ENCODE measurements around the gene TECPR2.
A peak's percentile ranks its signal among the peaks of the same experiment; 100 is the strongest.

Gene TECPR2

DNA sequence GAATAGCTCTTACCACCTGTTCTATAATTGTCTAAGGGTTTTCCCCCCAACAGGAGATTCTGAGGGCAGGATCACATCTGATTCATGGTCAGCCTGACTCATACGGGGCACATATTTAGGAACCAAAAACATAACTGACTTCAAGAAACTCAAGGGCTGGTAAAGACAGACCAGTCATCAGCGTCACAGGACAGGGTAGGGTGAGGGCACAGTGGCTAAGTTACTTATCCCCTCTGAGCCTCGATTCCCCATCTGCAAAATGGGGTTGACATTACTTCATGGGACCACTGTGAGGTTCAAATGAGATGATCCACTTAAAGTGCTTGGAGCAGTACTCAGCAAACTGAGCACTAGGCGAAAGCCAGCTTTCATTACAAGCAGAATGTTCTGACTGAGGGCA lies 657 bp upstream of the TECPR2 start:
- Histone ChIP-seq H3K4me3 (peak overlapping the region; percentile 75 to 99 (median 94)), H3K27ac (peak overlapping the region in 20 of 21 experiments; percentile 68 to 99 (median 92))

DNA sequence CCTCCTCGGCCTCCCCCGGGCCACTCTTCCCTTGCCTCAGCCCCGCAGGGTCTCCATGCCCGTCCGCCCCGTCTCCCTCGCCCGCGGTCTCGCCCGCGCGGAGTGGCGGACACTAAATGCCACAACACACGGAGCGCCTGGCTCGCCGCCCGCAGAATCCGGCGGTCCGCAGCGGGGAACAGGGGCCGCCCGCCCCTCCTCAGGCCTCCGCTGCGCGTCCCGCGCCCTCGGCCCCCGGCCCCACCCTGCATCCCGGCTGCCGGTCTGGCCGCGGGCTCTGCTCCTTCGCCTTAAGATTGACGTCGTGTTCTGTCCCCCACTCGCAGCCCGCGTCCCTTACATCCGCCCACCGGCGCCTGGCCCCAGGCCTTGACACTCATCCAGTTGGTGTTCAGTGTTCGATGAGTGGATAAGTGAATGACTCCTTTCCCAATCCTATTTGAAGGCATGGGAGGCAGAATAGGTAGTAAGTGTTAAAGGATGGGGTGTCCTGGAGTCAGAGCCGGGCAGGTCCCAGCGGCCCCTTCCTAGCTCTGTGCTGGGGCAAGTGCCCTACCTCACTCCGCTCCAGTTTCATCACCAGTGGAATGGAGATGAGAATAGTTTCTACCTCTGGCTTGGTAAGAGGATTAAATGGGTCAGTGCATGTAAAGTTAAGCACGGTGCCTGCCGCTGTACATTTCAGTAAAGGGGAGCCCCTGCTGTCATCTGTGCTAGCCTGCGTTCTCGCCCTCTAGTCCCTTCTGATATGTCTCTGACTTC lies 622 bp downstream of the TECPR2 start:
- H3K27ac ChIP-seq: peak overlapping the region; percentile 73 to 99 (median 91)
- peak overlapping the region; percentile 75 to 99 (median 94) for H3K4me3 ChIP-seq

DNA sequence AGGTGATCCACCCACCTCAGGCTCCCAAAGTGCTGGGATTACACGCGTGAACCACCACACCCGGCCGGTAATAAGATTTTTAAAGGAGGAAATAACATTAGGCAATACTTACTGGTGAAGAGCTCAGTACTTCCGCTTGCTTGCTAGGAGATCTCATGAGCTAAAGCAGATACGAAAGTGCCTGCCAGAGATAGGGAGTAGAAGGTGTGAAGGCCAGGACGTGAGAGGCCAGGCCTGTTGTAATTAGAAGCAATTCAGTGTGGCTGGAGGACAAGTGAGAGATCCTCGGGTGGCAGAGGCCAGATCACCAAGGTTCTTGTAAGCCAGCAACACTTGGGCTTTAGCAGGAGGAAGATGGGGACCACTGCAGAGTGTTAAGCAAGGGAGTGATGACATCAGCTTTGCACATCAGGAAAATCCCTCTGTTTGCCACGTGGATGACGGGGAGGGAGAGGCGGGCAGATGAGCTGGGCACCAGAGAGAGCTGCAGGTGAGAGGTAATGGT lies 7.6 kb downstream of the TECPR2 start:
- no peak overlapping the region for H3K4me3 ChIP-seq
- H3K27ac ChIP-seq: peak overlapping the region in 3 of 21 experiments; percentile 18 to 31 (median 28)

DNA sequence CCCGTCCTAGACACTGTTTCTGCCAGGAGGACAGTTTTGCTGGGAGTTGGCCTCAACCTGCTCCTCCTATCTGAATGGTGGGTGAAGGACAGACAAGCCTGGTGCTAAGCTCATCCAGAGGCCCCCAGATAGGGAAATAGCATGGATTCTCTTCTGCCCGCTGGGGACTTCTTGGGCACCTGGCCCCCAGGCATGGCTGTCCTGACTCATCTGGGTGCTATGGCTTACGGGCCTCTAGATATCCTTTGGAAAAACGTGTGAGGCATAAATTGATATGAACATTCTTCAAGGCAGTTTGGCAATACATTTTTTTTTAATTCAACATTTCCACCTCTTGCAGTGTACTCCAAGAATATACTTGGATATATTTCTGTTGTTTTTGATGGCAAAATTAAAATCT lies 8.6 kb downstream of the TECPR2 start:
- H3K4me3 ChIP-seq: no peak overlapping the region
- H3K27ac ChIP-seq: peak overlapping the region in 2 of 21 experiments; percentile 22 to 25

DNA sequence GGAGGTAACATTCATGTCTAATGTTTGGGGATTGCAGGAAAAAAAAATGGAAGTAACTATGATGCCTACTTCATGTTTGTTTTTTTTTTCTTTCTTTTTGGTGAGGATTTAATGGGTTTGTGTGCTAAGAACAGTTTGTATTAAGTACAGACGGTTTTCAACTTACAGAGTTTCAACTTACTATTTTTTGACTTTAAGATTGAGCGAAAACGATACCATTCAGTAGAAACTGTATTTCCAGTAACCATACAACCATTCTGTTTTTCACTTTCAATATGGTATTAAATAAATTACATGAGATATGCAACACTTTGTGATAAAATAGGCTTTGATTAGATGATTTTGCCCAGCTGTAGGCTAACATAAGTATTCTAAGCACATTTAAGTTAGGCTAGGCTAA lies 10.4 kb downstream of the TECPR2 start:
- no peak overlapping the region for H3K27ac ChIP-seq
- no peak overlapping the region for H3K4me3 ChIP-seq

DNA sequence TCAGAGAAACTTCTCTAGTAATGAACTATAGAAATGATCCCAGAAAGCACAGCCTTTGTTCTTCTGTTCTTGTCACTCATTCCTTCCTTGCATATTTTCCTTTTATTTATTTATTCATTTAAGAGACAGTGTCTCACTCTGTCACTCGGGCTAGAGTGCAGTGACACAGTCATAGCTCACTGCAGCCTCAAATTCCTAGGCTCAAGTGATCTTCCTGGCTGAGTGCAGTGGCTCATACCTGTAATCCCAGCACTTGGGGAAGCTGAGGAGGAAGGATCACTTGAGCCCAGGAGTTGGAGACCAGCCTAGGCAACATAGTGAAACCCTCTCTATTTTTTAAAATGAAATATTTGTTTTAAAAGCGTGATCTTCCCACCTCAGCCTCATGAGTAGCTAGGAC lies 11.5 kb downstream of the TECPR2 start:
- no peak overlapping the region for H3K27ac ChIP-seq

DNA sequence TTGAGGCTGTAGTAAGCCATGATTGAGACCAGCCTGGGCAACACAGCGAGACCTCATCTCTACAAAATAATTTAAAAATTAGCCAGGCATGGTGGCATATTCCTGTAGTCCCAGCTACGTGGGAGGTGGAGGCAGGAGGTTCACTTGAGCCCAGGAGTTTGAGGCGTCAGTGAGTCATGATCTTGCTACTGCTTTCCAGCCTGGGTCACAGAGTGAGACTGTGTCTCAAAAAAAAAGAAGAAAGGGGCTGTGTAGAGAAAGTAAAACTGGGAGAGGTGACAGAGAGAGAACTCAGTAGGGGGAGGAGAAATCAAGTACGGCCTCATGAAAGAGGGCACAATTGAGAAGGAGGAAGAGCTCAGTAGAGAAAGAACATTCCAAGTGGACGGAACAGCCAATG lies 12.4 kb downstream of the TECPR2 start:
- H3K4me3 ChIP-seq: no peak overlapping the region
- H3K27ac ChIP-seq: no peak overlapping the region

More for the DNA sequence above, 11.5 kb downstream of the TECPR2 start:
- H3K4me3 ChIP-seq: no peak overlapping the region

DNA sequence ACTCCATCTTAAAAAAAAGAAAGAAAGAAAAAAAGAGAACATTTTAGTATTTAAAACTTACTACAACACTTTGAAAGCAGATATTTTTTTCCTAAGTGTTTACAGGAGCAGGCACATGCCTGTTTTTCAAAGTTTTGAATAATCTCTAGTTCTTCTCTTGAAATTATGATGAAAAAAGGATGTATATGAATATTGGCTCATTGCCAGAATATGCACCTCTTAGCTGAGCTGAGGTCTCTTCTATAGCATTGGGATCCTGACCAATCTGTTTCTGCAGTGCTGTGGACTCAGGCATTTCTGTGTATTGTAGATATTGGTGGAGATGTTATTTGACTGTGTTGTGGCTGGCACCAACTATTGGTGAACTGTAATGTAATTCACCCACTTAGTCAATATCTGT lies 15.0 kb downstream of the TECPR2 start:
- Histone ChIP-seq H3K27ac (no peak overlapping the region), H3K4me3 (no peak overlapping the region)

DNA sequence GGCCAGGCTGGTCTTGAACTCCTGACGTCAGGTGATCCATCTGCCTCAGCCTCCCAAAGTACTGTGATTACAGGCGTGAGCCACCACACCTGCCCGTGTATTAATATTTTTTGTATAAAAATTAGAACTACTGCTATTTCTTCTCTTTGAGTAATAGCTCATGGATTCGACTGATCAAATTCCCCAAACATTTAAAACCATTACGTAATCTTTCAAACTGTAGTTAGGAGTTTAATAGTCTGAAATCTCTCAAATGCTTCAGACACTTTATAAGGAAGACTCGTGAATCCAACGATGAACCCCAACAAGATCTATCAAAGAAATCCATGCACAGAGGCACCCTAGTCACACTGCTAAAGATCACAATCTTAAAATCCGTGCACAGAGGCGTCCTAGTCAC lies 16.1 kb downstream of the TECPR2 start:
- no peak overlapping the region for H3K4me3 ChIP-seq
- no peak overlapping the region for H3K27ac ChIP-seq

DNA sequence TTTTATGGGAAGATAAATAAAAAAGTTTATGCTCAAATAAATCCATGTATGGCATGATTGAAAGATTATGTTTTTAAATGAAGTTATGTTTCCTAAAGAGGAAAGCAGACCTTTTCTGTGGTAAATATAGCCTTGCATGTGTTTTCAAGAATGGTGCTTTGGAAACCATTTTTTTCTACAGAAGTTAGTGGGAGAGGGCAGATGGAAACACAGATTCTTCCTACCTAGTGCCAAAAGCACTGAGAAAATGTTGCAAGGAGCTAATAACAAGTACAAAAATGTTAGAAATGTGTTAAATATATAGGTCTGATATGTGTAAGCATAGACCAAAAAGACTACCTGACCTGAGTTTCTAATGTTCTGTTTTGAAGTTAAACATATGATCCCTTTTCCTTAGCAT lies 24.3 kb downstream of the TECPR2 start:
- Histone ChIP-seq H3K27ac (no peak overlapping the region), H3K4me3 (no peak overlapping the region)

DNA sequence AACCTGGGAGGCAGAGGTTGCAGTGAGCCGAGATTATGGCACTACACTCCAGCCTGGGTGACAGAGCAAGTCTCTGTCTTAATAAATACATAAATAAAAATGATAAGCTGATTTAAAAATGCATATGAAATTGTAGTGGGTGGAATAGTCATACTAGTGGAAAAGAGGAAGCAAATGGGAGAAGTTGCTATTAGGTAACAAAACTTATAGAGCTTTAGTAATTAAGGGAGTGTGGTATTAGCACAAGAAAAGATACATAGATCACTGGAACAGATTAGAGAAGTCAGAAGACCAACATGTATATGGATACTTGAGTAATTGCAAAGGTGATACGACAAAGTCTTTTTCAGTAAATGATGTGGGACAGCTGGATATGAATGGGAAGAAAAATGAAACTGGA lies 26.5 kb downstream of the TECPR2 start:
- no peak overlapping the region for H3K4me3 ChIP-seq
- peak overlapping the region in 5 of 21 experiments; percentile 20 to 57 (median 38) for H3K27ac ChIP-seq

DNA sequence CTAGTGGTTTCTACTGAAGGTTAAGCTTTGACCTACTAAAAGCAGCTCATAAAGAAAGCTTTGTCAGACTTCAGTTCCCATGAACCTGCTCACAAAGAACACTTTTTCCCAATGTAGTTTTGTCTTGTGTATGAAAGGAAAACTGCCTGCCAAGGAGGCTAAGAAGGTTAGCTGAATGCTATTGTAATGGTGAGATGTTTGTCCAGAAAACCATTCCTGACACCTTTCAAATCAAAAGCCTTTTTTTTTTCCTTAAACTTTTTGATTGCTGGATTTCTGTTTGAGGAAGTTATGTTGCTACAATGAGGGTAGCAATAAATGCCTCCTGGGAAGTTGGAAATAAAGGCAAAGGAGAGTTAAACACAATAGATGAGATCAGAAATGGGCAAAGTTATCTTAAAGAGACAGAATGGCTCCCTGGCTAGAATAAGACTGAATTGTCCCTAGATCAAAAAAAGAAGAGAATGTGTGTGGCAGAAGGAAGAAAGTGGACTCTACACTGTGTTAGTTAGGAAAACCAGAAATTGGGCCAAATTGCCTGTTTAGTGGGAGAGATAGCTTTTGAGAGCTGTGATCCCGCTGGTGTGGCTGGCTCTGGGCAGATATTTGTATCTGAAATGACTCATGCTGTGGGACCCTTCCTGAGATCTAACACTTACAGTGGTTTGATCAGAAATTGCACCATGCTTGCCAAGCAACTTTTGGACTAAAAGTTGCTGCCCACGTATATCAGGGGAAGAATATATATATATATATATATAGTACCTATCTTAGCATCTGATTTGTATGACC lies 27.5 kb downstream of the TECPR2 start:
- Histone ChIP-seq H3K4me3 (no peak overlapping the region), H3K27ac (peak overlapping the region in 4 of 21 experiments; percentile 5 to 57 (median 34))

DNA sequence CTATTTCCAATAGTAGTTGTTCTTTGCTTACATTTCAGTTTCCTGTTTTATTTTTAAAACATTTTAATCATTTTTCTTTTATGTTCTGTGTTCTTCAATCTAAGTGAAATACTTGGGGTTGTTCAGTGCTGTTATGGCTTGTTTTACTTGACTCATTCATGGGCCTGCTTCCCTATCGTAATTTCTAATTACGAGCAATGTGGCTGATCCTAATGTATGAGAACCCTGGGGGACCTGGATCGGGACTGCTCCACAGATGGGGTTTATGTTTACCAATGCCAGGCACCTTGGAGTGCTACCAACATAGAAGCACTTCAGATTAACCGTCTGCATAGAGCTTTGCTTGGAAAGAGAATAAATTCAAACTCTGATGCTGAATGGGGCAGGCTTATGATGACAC lies 29.8 kb downstream of the TECPR2 start:
- H3K27ac ChIP-seq: no peak overlapping the region

DNA sequence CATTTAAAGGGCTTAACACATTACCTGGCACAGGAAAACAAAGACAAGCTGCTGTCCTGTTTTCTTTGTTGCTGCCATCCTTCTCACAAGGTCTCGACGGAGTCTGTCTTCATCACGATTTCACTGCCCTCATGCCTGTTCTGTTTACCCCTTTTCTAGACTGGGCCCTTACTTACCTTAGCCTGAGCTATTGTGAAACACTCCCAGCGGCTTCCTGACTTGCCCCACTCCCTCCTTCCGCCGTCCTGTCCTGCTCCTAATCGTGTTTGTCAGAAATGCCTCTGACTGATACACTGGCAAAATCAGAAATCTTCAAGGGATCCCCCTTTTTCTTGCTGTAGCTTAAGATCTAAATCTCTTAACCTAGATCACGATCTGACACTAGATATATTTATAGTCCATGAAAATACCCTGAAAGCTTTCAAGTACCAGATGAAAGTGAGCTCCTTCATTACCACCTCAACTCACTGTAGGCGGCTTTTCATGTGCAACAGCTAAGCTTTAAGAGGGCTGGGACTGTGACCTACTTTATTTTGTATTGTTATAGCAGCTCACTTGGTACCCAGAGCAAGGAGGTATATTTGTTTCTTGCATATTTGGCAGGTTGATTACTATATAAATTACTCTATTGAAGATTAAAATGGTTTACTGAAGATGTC lies 32.1 kb downstream of the TECPR2 start:
- Histone ChIP-seq H3K4me3 (no peak overlapping the region), H3K27ac (no peak overlapping the region)

More for the DNA sequence above, 29.8 kb downstream of the TECPR2 start:
- no peak overlapping the region for H3K4me3 ChIP-seq

DNA sequence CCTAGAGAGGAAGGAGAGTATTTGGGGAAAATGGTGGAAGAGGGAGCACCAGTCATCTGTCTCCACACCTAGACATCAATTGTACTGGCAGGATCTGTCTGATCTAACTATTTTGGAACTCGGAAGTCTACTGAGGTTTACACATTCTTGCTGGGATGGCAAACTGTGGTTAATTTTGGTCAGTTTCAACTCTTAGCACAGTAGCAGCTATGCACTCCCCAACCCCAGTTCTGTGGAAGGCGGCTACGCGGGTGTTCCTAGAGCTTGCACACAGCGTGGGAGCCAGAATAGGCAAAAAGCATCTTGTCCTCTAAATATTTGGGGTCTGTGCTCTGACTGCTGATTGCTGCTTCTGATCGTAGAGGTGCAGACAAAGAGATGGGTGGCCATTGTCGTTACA lies 33.8 kb downstream of the TECPR2 start:
- no peak overlapping the region for H3K27ac ChIP-seq
- H3K4me3 ChIP-seq: no peak overlapping the region

DNA sequence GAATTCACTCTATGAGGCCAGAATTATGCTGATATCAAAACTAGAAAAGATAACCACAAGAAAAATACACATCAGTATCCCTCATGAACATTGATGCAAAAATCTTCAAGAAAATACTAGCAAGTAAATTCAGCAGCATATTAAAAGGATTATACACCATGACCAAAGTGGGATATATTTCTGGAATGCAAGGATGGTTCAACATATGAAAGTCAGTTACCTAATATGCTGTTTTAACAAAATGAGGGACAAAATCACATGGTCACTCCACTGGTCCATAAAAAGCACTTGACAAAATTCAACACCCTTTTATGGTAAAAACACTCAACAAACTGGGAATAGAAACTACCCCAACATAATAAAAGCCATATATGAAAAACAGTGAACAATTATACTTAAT lies 40.3 kb downstream of the TECPR2 start:
- H3K4me3 ChIP-seq: no peak overlapping the region
- H3K27ac ChIP-seq: no peak overlapping the region

DNA sequence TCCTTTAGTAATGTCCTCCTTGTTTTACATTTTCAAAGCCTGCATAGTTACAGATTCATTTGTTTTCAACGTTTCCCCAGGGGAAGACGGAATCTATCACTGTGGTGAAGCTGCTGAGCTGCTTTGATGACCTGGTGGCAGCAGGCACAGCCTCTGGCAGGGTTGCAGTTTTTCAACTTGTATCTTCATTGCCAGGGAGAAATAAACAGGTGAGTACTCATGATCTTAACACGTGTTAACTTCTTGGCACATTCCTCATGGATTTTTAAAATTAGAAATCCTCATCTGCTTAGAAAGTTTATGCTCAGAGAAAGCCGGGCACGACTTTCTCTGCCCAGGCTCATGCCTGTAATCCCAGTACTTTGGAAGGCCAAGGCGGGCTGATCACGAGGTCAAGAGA lies 44.5 kb downstream of the TECPR2 start:
- H3K27ac ChIP-seq: peak overlapping the region in 1 of 21 experiments; percentile 7
- H3K4me3 ChIP-seq: no peak overlapping the region

DNA sequence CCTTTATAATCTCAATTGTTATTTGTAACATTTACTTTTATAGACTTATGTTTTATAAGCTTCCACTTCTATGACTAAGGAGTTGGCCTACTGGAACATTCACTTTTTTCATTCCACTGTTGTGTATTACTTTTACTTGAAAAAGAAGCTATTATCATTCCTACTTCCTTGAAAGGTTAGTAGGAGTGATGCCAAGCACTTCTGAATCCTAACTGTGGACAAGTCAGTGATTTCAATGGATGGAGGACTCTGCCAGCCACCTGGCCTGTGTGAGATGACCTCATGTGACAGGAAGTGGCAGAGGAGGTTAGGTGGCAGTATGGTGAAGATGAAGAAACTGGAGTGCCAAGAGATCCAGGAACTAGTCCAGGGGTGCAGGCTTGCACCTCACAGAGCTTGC lies 46.0 kb downstream of the TECPR2 start:
- H3K4me3 ChIP-seq: no peak overlapping the region
- H3K27ac ChIP-seq: peak overlapping the region in 1 of 21 experiments; percentile 49

DNA sequence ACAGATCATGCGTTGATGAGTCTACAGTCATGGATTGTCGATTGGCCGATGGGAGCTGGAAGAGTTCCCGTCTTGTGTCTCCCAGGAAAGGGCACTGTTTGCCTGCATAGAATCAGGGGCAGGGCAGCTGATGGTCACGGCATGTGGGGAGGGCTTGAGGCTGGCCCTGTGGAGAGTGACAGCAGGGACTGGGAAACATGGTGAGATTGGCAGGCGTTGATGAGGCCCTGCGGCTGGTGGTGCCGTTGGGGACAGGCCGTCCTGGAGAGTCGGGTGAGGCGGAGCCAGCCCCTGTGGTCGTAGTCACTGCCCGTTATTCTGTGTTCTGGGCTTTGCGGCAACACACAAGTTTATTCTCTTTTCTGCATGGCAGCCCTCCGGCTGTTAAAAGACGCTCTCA lies 52.9 kb downstream of the TECPR2 start:
- no peak overlapping the region for H3K27ac ChIP-seq

DNA sequence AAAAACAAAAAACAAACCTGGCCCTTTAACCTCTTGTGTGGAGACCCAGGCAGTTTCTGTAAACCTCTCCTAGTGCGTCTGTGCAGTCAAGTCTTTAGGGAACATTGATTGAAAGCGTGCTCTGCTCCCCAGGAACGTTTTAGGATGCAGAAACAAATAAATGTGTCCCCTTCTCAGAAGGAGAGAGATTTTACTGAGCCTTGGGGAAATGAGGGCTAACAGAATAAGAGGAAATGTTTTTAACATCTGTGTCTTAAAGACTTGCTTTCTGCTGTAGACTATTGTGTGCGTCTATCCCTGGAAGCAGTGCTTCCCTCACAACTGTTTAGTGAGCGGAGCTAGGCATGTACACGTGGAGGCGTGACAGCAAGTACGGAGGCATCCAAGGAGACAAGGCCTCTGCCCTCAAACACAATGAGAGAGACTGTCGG lies 54.3 kb downstream of the TECPR2 start:
- Histone ChIP-seq H3K27ac (no peak overlapping the region), H3K4me3 (no peak overlapping the region)

More for the DNA sequence above, 52.9 kb downstream of the TECPR2 start:
- no peak overlapping the region for H3K4me3 ChIP-seq
